Endothelial cell of umbilical vein (primary cell): ENCODE measurements around the gene FAM227B. TPM values are rescaled to one million over a fixed set of nuclear protein-coding genes. Genes with fewer than 3 reads are reported as not detected.

Source experiments
- BruUV-seq: library from RNA; stranded (reverse); fragments of 400-500 nt; replicated peaks from 2 replicates; lab custom pipeline; 2021; lab: Mats Ljungman, UMichigan
- CTCF ChIA-PET: fragments of 300-600, 350-600 bp; sonication (Branson Sonifier 250); formaldehyde crosslinking; loops from one replicate; lab custom pipeline; 2021; ENCODE audit warnings: antibody characterized with exemption, inconsistent platforms; lab: Charles Lee
- POLR2A ChIA-PET: fragments of 300-600, 350-600 bp; sonication (Branson Sonifier 250); formaldehyde crosslinking; loops from one replicate; lab custom pipeline; 2021; ENCODE audit warnings: antibody characterized with exemption, inconsistent platforms; lab: Charles Lee
- DNase-seq: peaks from one replicate; pipeline ENCODE4 v3.0.0-alpha.2; 2011; ENCODE audit warnings: low read depth, low spot score
- FAIRE-seq: peaks from 2 replicates; lab custom pipeline; 2011; peaks lifted over from hg19 to GRCh38; lab: Jason Lieb, UNC
- H2AFZ ChIP-seq: 2 replicates; pipeline ENCODE4 v1.6.0; 2012; ENCODE audit warnings: low read depth, low read length, control low read depth, inconsistent platforms
- H3K27ac ChIP-seq: 2 replicates; pipeline ENCODE4 v1.5.1; 2011; ENCODE audit warnings: low read depth, mild to moderate bottlenecking, control low read depth, low read length, moderate library complexity; ENCODE audit not compliant: insufficient read depth
- H3K27me3 ChIP-seq, 2 experiments: 2 replicates each; pipeline versions ENCODE4 v1.6.0 to v1.6.1; 2011; ENCODE audit warnings: low read length in 2 of 2, mixed read lengths in 1 of 2; ENCODE audit not compliant: control insufficient read depth in 2 of 2, insufficient read depth in 2 of 2
- H3K36me3 ChIP-seq, 2 experiments: 2 replicates in 1 of 2; 3 replicates in 1 of 2; pipeline ENCODE4 v1.5.1; 2011; ENCODE audit warnings: low read length in 2 of 2, mild to moderate bottlenecking in 1 of 2, moderate library complexity in 1 of 2; ENCODE audit not compliant: control insufficient read depth in 2 of 2, insufficient read depth in 2 of 2; ENCODE audit errors: extremely low read depth in 1 of 2
- H3K4me1 ChIP-seq: 3 replicates; pipeline ENCODE4 v1.5.1; 2011; ENCODE audit warnings: mild to moderate bottlenecking, low read length; ENCODE audit not compliant: control insufficient read depth, insufficient read depth; ENCODE audit errors: extremely low read depth
- H3K4me2 ChIP-seq: 2 replicates; pipeline ENCODE4 v1.6.1; 2011; ENCODE audit warnings: low read length, control low read depth, mixed read lengths; ENCODE audit not compliant: insufficient read depth
- H3K4me3 ChIP-seq, 3 experiments: fragments of 200-600 bp in 1 of 3; sonication (generic), shearing (Covaris generic) in 1 of 3; replicated peaks in 1 of 3; 2 replicates each; pipeline ENCODE4 v1.5.1; 2011 to 2016; ENCODE audit warnings: control low read depth in 3 of 3, low read length in 3 of 3, mild to moderate bottlenecking in 2 of 3, inconsistent platforms in 1 of 3, low read depth in 1 of 3, moderate library complexity in 1 of 3; ENCODE audit not compliant: insufficient read depth in 1 of 3
- H3K79me2 ChIP-seq: 2 replicates; pipeline ENCODE4 v1.6.0; 2012; ENCODE audit warnings: low read length, inconsistent platforms; ENCODE audit not compliant: control insufficient read depth, insufficient read depth
- H3K9ac ChIP-seq: replicated peaks from 2 replicates; pipeline ENCODE3; 2011; ENCODE audit warnings: low read length, control low read depth; ENCODE audit not compliant: insufficient read depth; ENCODE audit errors: extremely low read depth
- H3K9me1 ChIP-seq: replicated peaks from 3 replicates; pipeline ENCODE4 v1.6.0; 2011; ENCODE audit warnings: mild to moderate bottlenecking, low read length; ENCODE audit not compliant: control insufficient read depth, insufficient read depth; ENCODE audit errors: extremely low read depth
- H3K9me3 ChIP-seq: replicated peaks from 2 replicates; pipeline ENCODE4 v1.5.1; 2012; ENCODE audit warnings: low read length, inconsistent platforms; ENCODE audit not compliant: control insufficient read depth, insufficient read depth
- H4K20me1 ChIP-seq: replicated peaks from 2 replicates; pipeline ENCODE3; 2011; ENCODE audit warnings: mild to moderate bottlenecking, low read length; ENCODE audit not compliant: control insufficient read depth, insufficient read depth; ENCODE audit errors: extremely low read depth
- EZH2 ChIP-seq: IDR thresholded peaks from 2 replicates; pipeline ENCODE4 v1.6.1; 2012; ENCODE audit warnings: borderline replicate concordance, low read depth, mild to moderate bottlenecking, moderate library complexity, low read length, inconsistent platforms; ENCODE audit not compliant: severe bottlenecking
- FOS ChIP-seq: IDR thresholded peaks from 2 replicates; pipeline ENCODE4 v1.6.1; 2011; ENCODE audit warnings: mild to moderate bottlenecking, low read length, moderate library complexity, borderline replicate concordance; ENCODE audit not compliant: insufficient read depth
- GATA2 ChIP-seq: IDR thresholded peaks from 2 replicates; pipeline ENCODE4 v1.7.0; 2011; ENCODE audit warnings: low read depth, mild to moderate bottlenecking, moderate library complexity, mixed read lengths, low read length; ENCODE audit not compliant: insufficient read length, insufficient read depth
- JUN ChIP-seq: IDR thresholded peaks from 2 replicates; pipeline ENCODE4 v1.6.1; 2011; ENCODE audit warnings: borderline replicate concordance, low read depth; ENCODE audit not compliant: insufficient read length, insufficient read depth
- MYC ChIP-seq: IDR thresholded peaks from one replicate; pipeline ENCODE4 v1.6.1; 2011; ENCODE audit warnings: mild to moderate bottlenecking, low read depth, low read length
- POLR2A ChIP-seq: IDR thresholded peaks from 2 replicates; pipeline ENCODE4 v1.6.1; 2012; ENCODE audit warnings: low read depth, mild to moderate bottlenecking, control low read depth, low read length
- POLR2AphosphoS5 ChIP-seq: IDR thresholded peaks from 2 replicates; pipeline ENCODE4 v1.6.1; 2012; ENCODE audit warnings: low read depth, mild to moderate bottlenecking, control low read depth, low read length, moderate library complexity; ENCODE audit not compliant: insufficient read depth
- dilution Hi-C: fragments of 300-500 bp; cut with MboI; formaldehyde crosslinking; loops from one replicate; pipeline ENCODE4 v1.15.0; 2019; ENCODE audit warnings: low sequenced_read_pairs; ENCODE audit not compliant: extremely low pct_ligation_motif_present
- intact Hi-C: fragments of 100-400 bp; cut with micrococcal nuclease; formaldehyde crosslinking; loops from one replicate; pipeline ENCODE4 v1.10.0; 2022
- polyA plus RNA-seq, 4 experiments: library from polyadenylated mRNA; depleted of rRNA in 3 of 4; stranded (reverse) in 3 of 4; unstranded in 1 of 4; fragments of >200 nt; gene quantifications; 2 replicates each; pipeline versions ENCODE4 v1.2.1 to v1.2.3, GENCODE V29; 2011 to 2012; ENCODE audit warnings: missing spikeins in 1 of 4
- total RNA-seq: library from RNA; stranded (reverse); gene quantifications from 2 replicates; pipeline ENCODE4 v1.2.3, GENCODE V29; 2021
- TF ChIP-seq, protein P1 (sequence below): IDR thresholded peaks from 2 replicates; pipeline ENCODE4 v1.6.1; 2011; ENCODE audit not compliant: insufficient read depth, insufficient read length
- TF ChIP-seq, protein P2 (sequence below), 2 donors: IDR thresholded peaks; 1 replicate in 1 of 2; 2 replicates in 1 of 2; pipeline ENCODE4 v1.5.1; 2011; ENCODE audit warnings: low read length in 2 of 2, mild to moderate bottlenecking in 2 of 2, moderate library complexity in 2 of 2, control low read depth in 1 of 2, inconsistent platforms in 1 of 2, low read depth in 1 of 2; ENCODE audit not compliant: insufficient read depth in 1 of 2; ENCODE audit errors: extremely low read depth in 1 of 2

The FAM227B gene
- total and polyA plus RNA-seq, 2 donors (not counting 3 experiments of a cell fraction or from before 2014, with no cell fraction given) = 1.5 to 1.8 TPM

DNA sequence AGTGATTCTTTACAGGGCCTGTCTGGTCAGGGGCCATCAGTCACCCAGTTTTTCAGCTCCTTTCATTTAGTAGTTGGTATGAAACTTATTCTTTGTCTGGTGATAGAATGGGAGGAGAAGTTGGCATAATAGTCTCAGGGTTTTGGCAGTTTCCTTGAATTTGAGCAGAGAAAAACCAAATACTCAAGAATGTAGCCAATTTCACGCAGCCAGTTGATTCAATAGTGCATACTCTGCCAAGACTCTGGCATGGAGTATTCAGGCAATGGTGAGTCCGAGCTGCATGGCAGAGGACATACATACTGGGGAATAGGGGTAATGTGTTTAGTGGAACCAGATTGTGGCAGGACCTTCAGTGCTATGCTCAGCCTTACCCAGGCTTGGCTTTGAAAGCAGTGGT, 332.2 kb downstream of the FAM227B start:
- dilution Hi-C loops (no loop called here), intact Hi-C loops (no loop called here)
- Histone ChIP-seq H3K4me2 (no peak overlapping the region), H3K4me3 (no peak overlapping the region), H3K27ac (no peak overlapping the region), H3K36me3 (no peaks in the 10 kb centered on the region), H3K9ac (no peak overlapping the region), H3K9me3 (no peaks in the 10 kb centered on the region), H3K27me3 (no peaks in the 10 kb centered on the region), H3K4me1 (peaks cover 7% of the 10 kb centered on the region), H2AFZ (no peak overlapping the region), H4K20me1 (no peaks in the 10 kb centered on the region), H3K79me2 (no peaks in the 10 kb centered on the region), H3K9me1 (no peaks in the 10 kb centered on the region)
- CTCF ChIA-PET = interaction anchor here (0.9 kb wide), 1 partner anchor 20 kb away, joined by 3 read pairs; no protein-coding TSS in a partner anchor
- no peak for TF ChIP-seq POLR2A
- TF ChIP-seq FOS = no peak
- TF ChIP-seq, protein P1, sequence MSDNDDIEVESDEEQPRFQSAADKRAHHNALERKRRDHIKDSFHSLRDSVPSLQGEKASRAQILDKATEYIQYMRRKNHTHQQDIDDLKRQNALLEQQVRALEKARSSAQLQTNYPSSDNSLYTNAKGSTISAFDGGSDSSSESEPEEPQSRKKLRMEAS = no peak
- no peak for TF ChIP-seq EZH2
- no peak for TF ChIP-seq MYC
- TF ChIP-seq, protein P2, sequence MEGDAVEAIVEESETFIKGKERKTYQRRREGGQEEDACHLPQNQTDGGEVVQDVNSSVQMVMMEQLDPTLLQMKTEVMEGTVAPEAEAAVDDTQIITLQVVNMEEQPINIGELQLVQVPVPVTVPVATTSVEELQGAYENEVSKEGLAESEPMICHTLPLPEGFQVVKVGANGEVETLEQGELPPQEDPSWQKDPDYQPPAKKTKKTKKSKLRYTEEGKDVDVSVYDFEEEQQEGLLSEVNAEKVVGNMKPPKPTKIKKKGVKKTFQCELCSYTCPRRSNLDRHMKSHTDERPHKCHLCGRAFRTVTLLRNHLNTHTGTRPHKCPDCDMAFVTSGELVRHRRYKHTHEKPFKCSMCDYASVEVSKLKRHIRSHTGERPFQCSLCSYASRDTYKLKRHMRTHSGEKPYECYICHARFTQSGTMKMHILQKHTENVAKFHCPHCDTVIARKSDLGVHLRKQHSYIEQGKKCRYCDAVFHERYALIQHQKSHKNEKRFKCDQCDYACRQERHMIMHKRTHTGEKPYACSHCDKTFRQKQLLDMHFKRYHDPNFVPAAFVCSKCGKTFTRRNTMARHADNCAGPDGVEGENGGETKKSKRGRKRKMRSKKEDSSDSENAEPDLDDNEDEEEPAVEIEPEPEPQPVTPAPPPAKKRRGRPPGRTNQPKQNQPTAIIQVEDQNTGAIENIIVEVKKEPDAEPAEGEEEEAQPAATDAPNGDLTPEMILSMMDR (IDR thresholded peaks at IDR 0.05; ENCODE audit: extremely low read depth in 1 of 2, insufficient read depth in 1 of 2, low read depth in 1 of 2, low read length in 2 of 2) = no peak
- no peak for TF ChIP-seq JUN
- TF ChIP-seq GATA2 = no peak
- TF ChIP-seq POLR2AphosphoS5 = no peak
- BruUV-seq = no TSS peak
- POLR2A ChIA-PET = no interaction called here
- DNase-seq (no peak), FAIRE-seq (no peak)
